ENCODE data around the gene CCL11. TPM values are rescaled to one million over a fixed set of nuclear protein-coding genes. Genes with fewer than 3 reads are reported as not detected.

Gene CCL11
- total and polyA plus RNA-seq, 2 of the 13 experiments (the other 11 are each of a cell fraction or from before 2014, with no cell fraction given): not detected

DNA sequence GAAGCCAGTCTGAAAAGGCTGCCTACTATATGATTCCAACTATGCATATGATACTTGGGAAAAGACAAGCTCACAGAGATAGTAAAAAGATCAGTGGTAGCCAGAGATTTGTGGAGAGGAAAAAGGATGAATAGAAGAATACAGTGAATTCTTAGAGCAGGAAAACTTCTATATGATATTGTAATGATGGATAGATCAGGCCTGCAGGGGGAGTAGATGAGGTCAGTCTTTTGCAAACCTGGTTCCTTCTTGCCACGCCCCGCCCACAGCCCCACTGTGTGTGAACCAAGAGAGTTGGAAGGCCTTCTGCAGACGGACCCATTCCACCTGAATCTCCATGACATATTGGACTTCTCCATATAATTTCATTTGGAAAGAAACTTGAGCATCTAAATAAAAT is 32.9 kb downstream of the CCL11 start:
- 7% methylated on average over 3 of the region's 3 CpGs for WGBS (ENCODE audit: low lambda C conversion rate)
- ChIA-PET CTCF (ENCODE audit: low intra/inter-chr PET ratio, low total read pairs) (interaction anchor here (1.2 kb wide), 1 partner anchor 43 kb away, joined by 3 read pairs; no protein-coding TSS in a partner anchor), POLR2A (no interaction called here)
- in situ Hi-C loops (cut with HindIII; ENCODE audit: extremely low pct_ligation_motif_present, low pct_unique_long_range_greater_than_20kb): no loop called here
- ATAC-seq (no peak), DNase-seq (ENCODE audit: low spot score) (no peak), FAIRE-seq (no peak)
- no peaks in the 10 kb centered on the region for H3K36me3 ChIP-seq (replicated peaks in 1 of 2; ENCODE audit: control insufficient read depth in 1 of 2, insufficient read depth in 2 of 2, low read length in 2 of 2)
- no TSS peak for BruUV-seq (replicated peaks)
- no peak overlapping the region for H3K4me3 ChIP-seq (replicated peaks in 1 of 3; ENCODE audit: insufficient read depth in 1 of 3, low read depth in 2 of 3, low read length in 3 of 3)
- H3K4me1 ChIP-seq (ENCODE audit: insufficient read depth, low read length): no peaks in the 10 kb centered on the region
- H3K4me2 ChIP-seq (ENCODE audit: low read depth, low read length): no peak overlapping the region
- H3K9ac ChIP-seq (ENCODE audit: insufficient read depth, low read depth, low read length): no peak overlapping the region
- intact Hi-C loops (cut with micrococcal nuclease; ENCODE audit: unreplicated experiment): no loop called here
- no peaks in the 10 kb centered on the region for H4K20me1 ChIP-seq (ENCODE audit: insufficient read depth, low read length)
- TF ChIP-seq ATF6 (CRISPR knock-in tag; conservative IDR thresholded peaks at IDR 0.05): no peak
- TF ChIP-seq HOXA9 (CRISPR knock-in tag; IDR thresholded peaks at IDR 0.05; ENCODE audit: borderline replicate concordance): no peak
- no peak for TF ChIP-seq ZZZ3 (CRISPR knock-in tag; IDR thresholded peaks at IDR 0.05; ENCODE audit: borderline replicate concordance)
- no peak overlapping the region for H3K27ac ChIP-seq (ENCODE audit: extremely low read length, insufficient read depth, low read length)
- H3K27me3 ChIP-seq (ENCODE audit: control insufficient read depth in 1 of 2, insufficient read depth in 2 of 2, low read length in 2 of 2): no peaks in the 10 kb centered on the region; a peak in 1 of 5 replicates
- no peaks in the 10 kb centered on the region for H3K9me3 ChIP-seq (ENCODE audit: low read length)
- H3K79me2 ChIP-seq (ENCODE audit: insufficient read depth, low read length): no peaks in the 10 kb centered on the region
- no peak overlapping the region for H2AFZ ChIP-seq (ENCODE audit: low read length)

DNA sequence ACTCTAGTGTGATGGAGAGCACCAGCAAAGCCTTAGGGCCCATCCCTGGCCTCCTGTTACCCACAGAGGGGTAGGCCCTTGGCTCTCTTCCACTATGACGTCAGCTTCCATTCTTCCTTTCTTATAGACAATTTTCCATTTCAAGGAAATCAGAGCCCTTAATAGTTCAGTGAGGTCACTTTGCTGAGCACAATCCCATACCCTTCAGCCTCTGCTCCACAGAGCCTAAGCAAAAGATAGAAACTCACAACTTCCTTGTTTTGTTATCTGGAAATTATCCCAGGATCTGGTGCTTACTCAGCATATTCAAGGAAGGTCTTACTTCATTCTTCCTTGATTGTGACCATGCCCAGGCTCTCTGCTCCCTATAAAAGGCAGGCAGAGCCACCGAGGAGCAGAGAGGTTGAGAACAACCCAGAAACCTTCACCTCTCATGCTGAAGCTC is 33.5 kb downstream of the CCL11 start, which contains the start of gene CCL8:
TSS of gene CCL8 (plus strand) at position 397 of the 445 bp plus-strand sequence. CDS start 67 bp downstream, outside the sequence.
- Histone ChIP-seq H3K4me3 (replicated peaks in 1 of 3; ENCODE audit: insufficient read depth in 1 of 3, low read depth in 2 of 3, low read length in 3 of 3) (no peak within 1 kb of the TSS), H3K9ac (ENCODE audit: insufficient read depth, low read depth, low read length) (no peak within 1 kb of the TSS), H3K4me1 (ENCODE audit: insufficient read depth, low read length) (no peaks in the 10 kb centered on the region), H3K4me2 (ENCODE audit: low read depth, low read length) (no peak within 1 kb of the TSS), H3K27ac (ENCODE audit: extremely low read length, insufficient read depth, low read length) (no peak within 1 kb of the TSS), H3K36me3 (replicated peaks in 1 of 2; ENCODE audit: control insufficient read depth in 1 of 2, insufficient read depth in 2 of 2, low read length in 2 of 2) (no peaks in the 10 kb centered on the region), H2AFZ (ENCODE audit: low read length) (no peak within 1 kb of the TSS), H3K79me2 (ENCODE audit: insufficient read depth, low read length) (no peaks in the 10 kb centered on the region), H3K9me3 (ENCODE audit: low read length) (no peaks in the 10 kb centered on the region), H3K27me3 (ENCODE audit: control insufficient read depth in 1 of 2, insufficient read depth in 2 of 2, low read length in 2 of 2) (no peaks in the 10 kb centered on the region; a peak in 1 of 5 replicates), H4K20me1 (ENCODE audit: insufficient read depth, low read length) (no peaks in the 10 kb centered on the region)
- POLR2A ChIA-PET: no interaction called here
- FAIRE-seq (no peak), ATAC-seq (no peak), DNase-seq (ENCODE audit: low spot score) (no peak)
- CTCF ChIA-PET (ENCODE audit: low intra/inter-chr PET ratio, low total read pairs): interaction anchor here (1.2 kb wide), 1 partner anchor 43 kb away, joined by 3 read pairs; no protein-coding TSS in a partner anchor
- WGBS (ENCODE audit: low lambda C conversion rate): 4% methylated on average over 2 of the region's 2 CpGs
- intact Hi-C loops (cut with micrococcal nuclease; ENCODE audit: unreplicated experiment) (no loop called here), in situ Hi-C loops (cut with HindIII; ENCODE audit: extremely low pct_ligation_motif_present, low pct_unique_long_range_greater_than_20kb) (no loop called here)
- BruUV-seq (replicated peaks): no TSS peak
- TF ChIP-seq ZNF225 (CRISPR knock-in tag; IDR thresholded peaks at IDR 0.05) (no peak), MAFF (IDR thresholded peaks at IDR 0.05; ENCODE audit: low read depth, low read length) (peak; percentile 87), ATF7 (IDR thresholded peaks at IDR 0.05) (peak; percentile 72; the same call in 1 of the 2 replicates), ATF7 (CRISPR knock-in tag; IDR thresholded peaks at IDR 0.05) (no peak), MAFK (conservative IDR thresholded peaks at IDR 0.05 in 1 of 2, IDR thresholded peaks at IDR 0.05 in 1 of 2; ENCODE audit: low read length in 2 of 2) (peak; percentile 84 to 92), GLMP (CRISPR knock-in tag; IDR thresholded peaks at IDR 0.05; ENCODE audit: borderline replicate concordance) (no peak), ZNF503 (CRISPR knock-in tag; IDR thresholded peaks at IDR 0.05) (no peak), ZNF713 (CRISPR knock-in tag; IDR thresholded peaks at IDR 0.05) (no peak), CREB1 (IDR thresholded peaks at IDR 0.05) (peak; percentile 82), CREB1 (CRISPR knock-in tag; IDR thresholded peaks at IDR 0.05) (no peak), ZNF124 (CRISPR knock-in tag; IDR thresholded peaks at IDR 0.05) (no peak), RFX3 (CRISPR knock-in tag; IDR thresholded peaks at IDR 0.05) (no peak)
